ENCODE data around the gene MELTF.

Gene MELTF

GRCh38 chr3:196995027-196995426 lies 34.6 kb downstream of the MELTF start:
- DNase-seq (ENCODE audit: low read depth in 2 of 3, low spot score in 1 of 3), result no peak

DNA sequence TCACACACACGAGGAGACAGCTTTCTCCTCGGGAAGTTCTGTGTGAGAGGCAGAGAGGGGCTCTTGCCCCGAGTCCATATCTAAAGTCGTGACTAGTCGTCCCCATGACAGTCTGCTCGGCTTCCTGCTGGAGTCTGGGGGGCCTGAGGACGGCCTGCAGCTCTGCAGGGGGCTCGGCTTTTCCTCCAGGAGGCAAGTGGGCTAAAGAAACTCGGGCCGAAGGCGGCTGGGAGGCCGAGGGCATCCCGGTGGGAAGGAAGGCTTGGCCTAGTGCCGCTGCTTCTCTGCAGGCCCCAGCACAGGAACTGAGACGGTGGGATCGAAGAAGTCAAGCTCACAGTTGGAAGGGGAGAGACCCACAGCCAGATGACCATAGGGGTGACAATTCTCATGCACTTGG lies 35.6 kb downstream of the MELTF start:
- DNase-seq (ENCODE audit: low read depth in 2 of 3, low spot score in 1 of 3), result no peak

DNA sequence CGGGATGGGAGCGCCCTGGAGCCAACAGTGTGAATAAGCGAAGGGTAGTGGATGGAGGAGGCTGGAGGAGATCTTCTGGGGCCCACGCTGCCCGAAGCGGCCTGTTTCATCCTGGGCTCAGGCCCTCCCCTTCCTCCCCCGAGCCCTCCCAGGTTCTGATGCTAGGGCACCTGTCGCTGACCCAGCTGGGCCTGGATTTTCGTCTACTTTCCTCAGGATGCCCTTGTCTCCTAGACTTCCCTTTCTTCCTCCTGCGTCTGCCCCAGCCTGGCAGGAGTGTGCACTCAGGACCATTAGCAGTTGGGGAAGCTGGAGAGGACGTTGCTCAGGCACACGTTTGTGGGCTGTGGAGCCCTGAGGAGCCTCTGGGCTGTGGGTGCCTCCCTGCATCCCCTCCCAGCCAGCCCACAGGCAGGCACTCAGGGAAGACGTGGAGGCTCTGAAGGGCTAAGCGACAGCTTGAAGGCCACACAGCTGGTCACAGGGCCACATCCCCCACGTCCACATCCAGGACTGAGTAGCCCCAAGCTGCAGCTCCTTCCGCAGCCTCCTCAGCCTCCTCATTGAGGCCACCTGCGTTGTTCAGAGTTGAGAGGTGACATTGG lies 37.1 kb downstream of the MELTF start:
- DNase-seq (ENCODE audit: low read depth in 2 of 3, low spot score in 1 of 3), result no peak

- no peak for DNase-seq (ENCODE audit: low read depth in 2 of 3, low spot score in 1 of 3)
These were observed 37.8 kb downstream of the MELTF start for GRCh38 chr3:196991581-196992460.

- no peak for DNase-seq (ENCODE audit: low read depth in 2 of 3, low spot score in 1 of 3)
These were observed 39.0 kb downstream of the MELTF start for GRCh38 chr3:196990601-196991007.

- no peak for DNase-seq (ENCODE audit: low read depth in 2 of 3, low spot score in 1 of 3)
These were observed 39.8 kb downstream of the MELTF start for GRCh38 chr3:196989721-196990262.

- no peak for DNase-seq (ENCODE audit: low read depth in 2 of 3, low spot score in 1 of 3)
These were observed 41.2 kb downstream of the MELTF start for GRCh38 chr3:196988241-196989029.

GRCh38 chr3:196987022-196987421 lies 42.6 kb downstream of the MELTF start:
- no peak for DNase-seq (ENCODE audit: low read depth in 2 of 3, low spot score in 1 of 3)

GRCh38 chr3:196985954-196986885 lies 43.4 kb downstream of the MELTF start:
- no peak for DNase-seq (ENCODE audit: low read depth in 2 of 3, low spot score in 1 of 3)

DNA sequence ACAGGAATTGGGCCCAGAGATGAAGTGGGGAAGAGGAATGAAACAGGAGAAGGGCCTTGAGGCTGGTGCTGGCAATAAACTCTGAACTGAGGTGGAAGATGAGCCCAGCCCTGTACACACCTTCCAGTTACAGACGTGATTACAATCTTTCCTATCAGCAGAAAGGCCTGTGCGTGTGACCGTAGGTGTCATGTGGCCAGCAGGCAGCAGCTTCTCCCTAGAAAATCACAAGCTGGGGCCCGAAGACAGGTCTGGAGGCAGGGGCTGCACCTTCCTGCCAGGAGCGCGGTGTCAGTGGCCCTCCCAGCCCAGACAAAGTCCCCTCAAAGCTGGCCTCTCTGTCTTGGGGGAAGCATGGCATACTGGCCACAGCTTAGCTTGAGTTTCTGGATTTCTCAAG lies 44.3 kb downstream of the MELTF start:
- DNase-seq (ENCODE audit: low read depth in 2 of 3, low spot score in 1 of 3), result no peak

GRCh38 chr3:196983186-196983585 lies 46.4 kb downstream of the MELTF start:
- DNase-seq (ENCODE audit: low read depth in 2 of 3, low spot score in 1 of 3), result no peak

DNA sequence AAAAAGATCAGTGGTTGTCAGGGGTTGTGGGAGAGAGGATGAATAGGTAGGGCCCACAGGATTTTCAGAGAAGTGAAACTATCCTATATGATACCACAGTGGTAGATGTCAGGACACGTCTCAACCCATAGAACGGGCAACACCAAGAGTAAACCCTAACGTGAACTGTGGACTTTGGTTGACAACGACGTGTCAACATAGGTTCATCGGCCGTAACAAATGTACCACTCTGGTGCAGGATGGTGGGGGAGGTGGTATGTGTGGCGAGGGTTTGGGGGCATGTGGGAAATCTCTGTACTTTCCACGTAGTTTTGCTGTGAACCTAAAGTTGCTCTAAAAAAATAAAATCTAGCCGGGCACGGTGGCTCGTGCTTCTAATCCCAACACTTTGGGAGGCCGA lies 48.0 kb downstream of the MELTF start:
- DNase-seq (ENCODE audit: low read depth in 2 of 3, low spot score in 1 of 3), result no peak

GRCh38 chr3:196979545-196979944 lies 50.1 kb downstream of the MELTF start:
- DNase-seq (ENCODE audit: low read depth in 2 of 3, low spot score in 1 of 3), result no peak

DNA sequence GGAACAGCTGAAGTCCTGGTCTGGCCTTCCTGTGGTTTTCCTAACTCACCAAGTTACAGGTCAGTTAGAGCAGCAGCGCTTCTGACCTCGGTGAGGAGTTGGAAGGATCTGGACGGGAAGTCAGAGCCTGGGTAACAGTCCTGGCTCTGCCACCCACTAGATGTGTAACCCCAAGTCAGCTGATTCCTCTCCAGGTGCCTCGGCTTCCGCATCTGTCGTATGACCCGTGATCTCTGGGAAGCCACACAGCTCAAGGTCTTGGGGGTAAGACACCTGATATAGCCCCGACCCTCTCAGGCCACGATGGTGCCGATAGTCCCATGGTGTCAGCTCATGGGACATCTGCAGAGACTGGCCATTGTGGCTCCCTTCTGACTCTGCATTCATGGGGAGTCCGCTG lies 52.7 kb downstream of the MELTF start:
- no peak for DNase-seq (ENCODE audit: low read depth in 2 of 3, low spot score in 1 of 3)

GRCh38 chr3:196975349-196975748 lies 54.3 kb downstream of the MELTF start:
- no peak for DNase-seq (ENCODE audit: low read depth in 2 of 3, low spot score in 1 of 3)

DNA sequence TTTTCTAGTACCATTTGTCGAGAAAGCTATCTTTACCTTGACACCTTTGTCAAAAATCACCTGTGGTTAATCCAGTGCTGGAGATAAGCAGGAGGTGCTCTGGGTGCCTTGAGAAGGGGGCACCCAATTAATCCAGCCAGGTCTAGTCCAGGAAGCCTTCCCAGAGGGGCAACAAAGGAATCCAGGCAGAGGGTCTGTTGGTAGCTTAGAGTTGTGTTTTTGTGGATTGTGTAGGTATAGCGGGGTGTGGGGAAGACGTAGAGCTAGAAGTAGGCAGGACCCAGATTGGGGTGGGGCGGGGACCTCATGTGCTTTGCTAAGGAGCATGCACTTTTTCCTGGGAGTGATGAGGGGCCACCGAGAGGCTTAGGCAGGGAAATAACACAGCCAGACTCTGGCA lies 55.0 kb downstream of the MELTF start:
- DNase-seq (ENCODE audit: low read depth in 2 of 3, low spot score in 1 of 3), result no peak

DNA sequence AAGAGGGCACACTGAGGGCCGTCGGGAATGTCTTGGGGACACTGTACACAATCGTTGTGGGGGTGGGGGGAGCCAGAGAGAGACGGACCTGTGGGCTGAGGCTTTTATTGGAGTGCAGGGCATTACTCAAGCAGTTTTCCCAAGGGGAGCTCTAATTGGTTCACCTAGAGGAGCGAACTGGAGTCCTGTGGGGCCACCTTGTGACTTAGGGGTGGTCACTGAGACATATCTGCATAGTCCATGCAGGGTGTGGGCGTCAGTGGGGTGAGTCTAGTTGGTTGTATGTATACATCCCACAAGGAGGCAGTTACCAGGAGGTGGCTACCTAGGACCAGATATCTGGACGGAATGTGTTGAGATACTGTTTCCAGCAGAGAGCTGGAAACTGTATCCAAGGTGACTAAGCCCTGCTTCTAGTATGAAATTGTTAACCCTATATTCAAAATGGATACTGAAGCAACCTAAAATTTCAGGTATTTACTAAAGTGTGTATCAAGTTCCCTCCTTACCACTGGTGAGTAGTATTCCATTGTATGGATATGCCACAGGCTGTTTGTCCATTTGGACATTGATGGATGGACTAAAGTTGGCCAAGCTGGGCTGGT lies 58.4 kb downstream of the MELTF start:
- DNase-seq (ENCODE audit: low read depth in 2 of 3, low spot score in 1 of 3), result no peak

DNA sequence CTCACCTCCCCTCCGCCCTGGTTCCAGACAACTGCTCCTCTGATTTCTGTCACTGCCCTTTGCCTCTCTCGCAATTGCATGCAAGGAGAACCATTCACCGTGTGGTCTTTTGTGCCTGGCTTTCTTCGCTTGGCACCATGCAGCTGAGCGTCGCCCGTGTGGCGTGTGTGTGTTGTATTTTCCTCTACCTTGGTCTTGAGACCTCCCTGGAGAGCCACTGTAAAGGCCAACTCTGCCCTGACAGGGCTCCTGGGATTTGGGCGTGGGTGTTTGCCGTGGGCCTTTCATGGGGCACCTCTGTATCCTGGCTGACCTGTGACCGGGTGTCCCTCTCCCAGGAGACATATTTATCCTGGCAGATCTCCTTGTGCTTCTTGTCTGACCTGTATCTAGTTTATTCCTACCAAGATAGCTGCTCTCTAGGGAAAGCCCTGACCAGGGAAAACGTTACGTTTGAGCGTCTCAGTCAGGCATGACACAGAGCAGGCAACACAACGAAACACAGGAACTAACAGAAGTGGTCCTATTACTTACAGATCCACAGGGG lies 59.0 kb downstream of the MELTF start:
- DNase-seq (ENCODE audit: low read depth in 2 of 3, low spot score in 1 of 3), result no peak

DNA sequence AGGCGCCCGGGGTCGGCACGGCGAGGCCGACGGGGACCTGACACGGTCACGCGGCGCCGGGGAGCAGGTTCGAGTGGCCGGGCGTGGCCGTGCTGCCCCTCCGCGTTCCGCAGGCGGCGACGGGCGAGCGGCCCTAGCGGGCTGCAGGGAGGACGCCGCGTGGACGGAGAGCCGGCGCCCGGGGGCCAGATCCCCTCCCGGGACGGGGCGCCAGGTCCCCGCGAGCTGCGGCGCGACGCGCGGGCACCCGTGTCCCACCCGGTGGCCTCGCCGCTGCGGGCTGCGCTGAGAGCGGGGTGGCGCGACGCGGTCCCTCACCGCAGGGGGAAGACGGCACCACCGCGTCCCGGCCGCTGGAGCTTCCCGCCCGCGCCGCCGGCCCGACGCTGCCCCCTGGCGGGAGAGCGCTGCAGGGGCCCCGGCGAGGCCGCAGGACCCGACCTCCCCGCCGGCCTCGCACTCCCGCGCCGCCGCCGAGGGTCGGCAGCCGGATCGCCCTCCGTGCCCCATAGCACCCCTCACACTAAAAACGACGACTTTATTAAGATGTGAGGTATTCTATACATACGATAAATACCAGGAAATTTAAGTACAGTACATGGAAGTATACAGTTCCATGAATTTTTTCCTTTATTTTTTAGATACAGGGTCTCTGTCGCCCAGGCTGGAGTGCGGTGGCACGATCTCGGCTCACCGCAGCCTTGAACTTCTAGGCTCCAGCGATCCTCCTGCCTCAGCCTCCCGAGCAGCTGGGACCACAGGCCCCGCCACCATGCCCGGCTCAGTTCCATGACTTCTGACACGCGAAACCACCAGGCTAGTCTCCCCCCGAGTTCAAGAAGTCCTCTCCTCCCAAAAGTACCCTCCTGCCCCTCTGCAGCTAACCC lies 59.7 kb downstream of the MELTF start:
- DNase-seq (ENCODE audit: low read depth in 2 of 3, low spot score in 1 of 3), result peak; percentile 18 to 58 (median 49)

Measured in stimulated activated CD4-positive, alpha-beta T cell treated with anti-CD3 and anti-CD28 coated beads, Interleukin-12 subunit alpha, Interleukin-12 subunit beta, amount 100 ng/mL, for 48 hours (primary cell).